ENCODE results near the gene TEP1. TPM values are rescaled to one million over a fixed set of nuclear protein-coding genes. Genes with fewer than 3 reads are reported as not detected.

The TEP1 gene
- total RNA-seq, 4 donors from 2014 or later = 22.9 to 38.8 (median 27.8) TPM

GRCh38 chr14:20418501-20418909, 5.2 kb upstream of the TEP1 start:
- TF ChIP-seq CTCF (IDR thresholded peaks at IDR 0.05) = no peak
- ATAC-seq (ENCODE audit: low FRiP score) (no peak), DNase-seq (ENCODE audit: low spot score) (no peak)

GRCh38 chr14:20417250-20418186, 4.2 kb upstream of the TEP1 start:
- DNase-seq (ENCODE audit: low spot score) (no peak), ATAC-seq (ENCODE audit: low FRiP score) (no peak)
- TF ChIP-seq CTCF (IDR thresholded peaks at IDR 0.05) = no peak

- no peak for ATAC-seq (ENCODE audit: low FRiP score)
- no peak for TF ChIP-seq CTCF (IDR thresholded peaks at IDR 0.05)
- DNase-seq (ENCODE audit: low spot score) = no peak
These were observed 2.9 kb upstream of the TEP1 start for GRCh38 chr14:20416223-20416622.

- TF ChIP-seq CTCF (IDR thresholded peaks at IDR 0.05) = no peak
- ATAC-seq (ENCODE audit: low FRiP score) (no peak), DNase-seq (ENCODE audit: low spot score) (no peak)
These were observed 2.5 kb upstream of the TEP1 start for GRCh38 chr14:20415782-20416206.

GRCh38 chr14:20413744-20414082, 412 bp upstream of the TEP1 start:
- no peak for TF ChIP-seq CTCF (IDR thresholded peaks at IDR 0.05)
- no peak for DNase-seq (ENCODE audit: low spot score)
- peak; percentile 3 for ATAC-seq (ENCODE audit: low FRiP score)

- no peak for TF ChIP-seq CTCF (IDR thresholded peaks at IDR 0.05)
- ATAC-seq (ENCODE audit: low FRiP score) (no peak), DNase-seq (ENCODE audit: low spot score) (no peak)
These were observed 890 bp downstream of the TEP1 start for GRCh38 chr14:20412411-20412810.

- ATAC-seq (ENCODE audit: low FRiP score) (no peak), DNase-seq (ENCODE audit: low spot score) (no peak)
- TF ChIP-seq CTCF (IDR thresholded peaks at IDR 0.05) = no peak
These were observed 4.1 kb downstream of the TEP1 start for GRCh38 chr14:20409226-20409625.
